HL-60/S4 treated with retinoic acid at 250 ng/mL for 4 days and 3 days (cell line): ENCODE data around the gene KCNN3.

Experiments
- in situ Hi-C: fragments of 300-500 bp; cut with MboI; formaldehyde crosslinking; loops from 2 replicates; pipeline ENCODE4 v1.7.0; 2022; ENCODE audit warnings: low sequenced_read_pairs

Gene KCNN3

GRCh38 chr1:154844297-154844681 lies 25.8 kb downstream of the KCNN3 start:
- in situ Hi-C loops: no loop called here

DNA sequence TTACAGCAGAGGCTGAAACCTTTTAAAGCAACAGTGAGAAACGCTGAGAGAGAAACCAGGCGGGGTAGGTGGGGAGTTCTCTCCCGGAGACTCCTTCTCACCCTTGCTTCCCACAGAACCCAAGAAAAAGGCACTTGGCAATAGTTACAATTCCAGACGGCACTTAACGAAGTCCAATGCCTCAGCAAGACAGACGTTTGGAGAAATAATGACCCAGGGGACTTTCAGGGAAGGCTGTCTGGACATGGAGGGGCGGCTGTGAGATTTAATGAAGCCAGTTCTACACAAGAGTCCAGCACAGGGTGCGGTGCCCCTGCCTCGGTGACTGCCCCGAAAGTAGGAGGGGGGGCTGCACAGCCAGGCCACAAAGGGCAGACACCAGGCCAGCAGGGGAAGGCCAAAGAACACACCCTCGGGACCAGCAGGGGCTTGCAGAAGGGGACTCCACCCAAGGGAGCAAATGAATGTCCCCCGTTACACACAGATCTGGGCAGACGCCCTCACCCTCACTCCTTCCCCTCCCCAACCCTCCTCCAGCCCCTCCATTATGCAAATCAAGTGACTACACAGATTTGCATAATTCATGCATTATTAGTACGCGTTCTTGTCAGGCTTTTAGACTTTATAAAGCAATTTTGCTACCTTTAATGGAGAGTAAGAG lies 26.3 kb downstream of the KCNN3 start:
- in situ Hi-C loops: no loop called here

- in situ Hi-C loops: no loop called here
Observed at GRCh38 chr1:154842635-154843034, 27.4 kb downstream of the KCNN3 start.

GRCh38 chr1:154841384-154841783 lies 28.7 kb downstream of the KCNN3 start:
- in situ Hi-C loops: no loop called here

- in situ Hi-C loops: no loop called here
Observed at GRCh38 chr1:154840269-154841176, 29.6 kb downstream of the KCNN3 start.

- in situ Hi-C loops: no loop called here
Observed at GRCh38 chr1:154839691-154840090, 30.4 kb downstream of the KCNN3 start.

DNA sequence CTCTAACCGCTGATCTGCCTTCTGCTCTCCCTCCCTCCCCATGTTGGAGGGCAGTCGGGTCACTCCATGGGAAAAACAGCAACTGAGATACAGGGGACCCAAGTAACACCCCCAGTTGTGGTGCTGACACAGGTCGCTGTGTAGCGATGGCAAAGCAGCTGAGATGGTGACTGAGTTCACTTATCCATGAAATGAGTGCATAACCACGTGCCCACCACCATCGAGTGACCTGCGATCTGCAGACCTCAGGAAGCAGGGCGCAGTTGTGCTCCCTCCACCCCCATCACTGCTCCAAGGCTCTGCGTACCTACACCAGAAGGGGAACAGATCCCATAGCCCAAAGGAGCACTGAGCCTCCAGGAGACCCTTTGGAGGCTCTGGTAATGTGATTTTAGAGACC lies 31.1 kb downstream of the KCNN3 start:
- in situ Hi-C loops: no loop called here

DNA sequence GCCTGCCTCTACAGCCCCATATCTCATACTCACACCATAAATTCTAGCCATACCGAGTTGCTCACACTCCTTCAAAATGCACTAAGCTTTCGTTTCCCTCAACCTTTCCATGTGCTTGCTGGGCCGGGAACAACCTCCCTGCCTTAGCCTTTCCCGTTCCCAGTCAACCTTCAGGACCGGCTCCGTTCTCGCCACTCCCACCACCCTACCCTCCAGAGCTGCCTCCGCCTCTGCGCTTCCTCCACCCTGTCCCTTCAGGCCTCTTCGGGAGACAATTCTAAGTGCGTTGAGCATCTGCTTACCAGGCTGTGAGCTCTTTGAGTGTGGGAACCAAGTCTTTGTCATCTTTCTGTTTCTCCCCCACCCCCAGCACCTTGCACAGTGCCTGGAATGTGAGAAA lies 31.6 kb downstream of the KCNN3 start:
- in situ Hi-C loops: no loop called here

DNA sequence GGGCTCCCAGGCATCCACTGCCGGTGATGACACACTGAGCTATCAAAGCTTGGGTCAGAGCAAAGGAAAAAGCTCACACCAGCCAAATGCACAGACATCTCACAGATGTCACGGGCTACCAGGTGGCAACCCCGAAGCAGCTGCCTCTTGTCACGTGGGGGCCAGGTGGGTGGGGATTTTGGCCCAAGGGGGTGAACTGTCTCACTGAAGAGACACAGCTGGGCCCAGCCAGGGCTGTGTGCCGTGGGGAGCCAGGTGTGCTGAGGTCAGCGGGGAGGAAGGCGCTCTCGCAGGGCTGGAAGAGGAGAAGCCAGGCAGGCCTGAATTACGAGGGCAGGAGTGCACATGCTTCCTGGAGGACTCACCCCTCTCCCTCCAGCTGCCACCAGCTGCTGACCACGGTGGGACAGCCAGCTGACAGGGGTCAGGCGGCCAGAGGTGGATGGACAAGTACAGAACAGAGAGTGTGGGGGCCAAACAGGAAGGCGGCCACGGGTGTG lies 32.4 kb downstream of the KCNN3 start:
- in situ Hi-C loops: no loop called here

DNA sequence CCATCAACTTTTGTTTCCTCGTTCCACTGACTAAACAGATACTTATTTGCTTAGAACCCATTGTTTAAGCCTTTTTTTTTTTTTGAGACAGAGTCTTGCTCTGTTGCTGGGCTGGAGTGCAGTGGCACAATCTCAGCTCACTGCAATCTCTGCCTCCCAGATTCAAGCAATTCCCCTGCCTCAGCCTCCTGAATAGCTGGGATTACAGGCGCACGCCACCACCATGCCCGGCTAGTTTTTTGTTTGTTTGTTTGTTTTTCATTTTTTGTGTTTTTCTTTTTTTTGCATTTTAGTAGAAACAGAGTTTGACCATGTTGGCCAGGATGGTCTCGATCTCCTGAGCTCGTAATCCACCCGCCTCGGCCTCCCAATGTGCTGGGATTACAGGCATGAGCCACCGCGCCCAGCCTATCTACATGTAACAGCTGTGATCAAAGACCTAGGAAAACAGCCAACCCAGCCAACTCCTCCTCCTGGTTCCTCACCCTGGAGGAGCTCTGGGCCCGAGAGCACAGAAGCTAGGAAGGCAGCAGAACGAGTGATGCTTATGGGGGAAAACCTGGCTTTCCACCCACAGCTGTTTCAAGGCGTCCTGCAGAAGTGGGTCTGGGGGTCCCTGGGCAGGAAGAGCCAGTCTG lies 32.9 kb downstream of the KCNN3 start:
- in situ Hi-C loops: no loop called here

DNA sequence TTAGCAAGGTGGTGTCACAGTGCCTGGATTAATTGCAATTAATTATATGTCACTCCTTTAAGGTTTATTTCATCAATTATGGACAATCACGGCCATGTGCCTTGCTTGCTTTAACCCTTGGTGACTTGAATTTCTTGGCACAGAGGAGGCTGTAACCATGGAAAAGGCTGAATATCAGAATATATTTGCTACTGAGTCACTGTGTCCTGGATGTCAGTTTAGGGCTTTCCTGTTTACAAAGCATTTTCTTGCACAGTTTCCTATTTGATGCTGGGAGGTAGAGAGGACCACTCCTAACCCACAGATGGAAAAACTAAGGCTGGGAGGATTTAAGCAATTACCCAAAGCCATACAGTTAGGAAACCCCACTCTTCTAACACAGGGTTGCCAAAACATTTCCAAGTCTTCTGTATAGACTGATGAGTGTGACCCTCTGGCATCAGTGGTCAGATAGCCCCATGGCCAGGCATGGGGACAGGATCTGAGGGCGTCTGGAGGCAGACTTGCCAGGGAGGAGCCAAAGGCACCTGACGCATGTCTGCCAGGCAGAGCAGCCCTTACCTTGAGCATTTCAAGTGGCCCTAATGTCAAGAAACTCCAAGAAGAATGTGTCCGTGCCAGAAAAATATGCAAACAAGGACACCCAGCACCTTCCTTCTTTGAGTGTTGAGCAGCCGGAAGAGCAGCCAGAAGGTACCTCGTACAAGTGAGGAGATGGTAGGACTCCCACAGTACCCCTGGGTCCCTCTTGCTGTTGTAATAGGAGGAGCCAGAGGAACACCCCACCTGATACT lies 34.4 kb downstream of the KCNN3 start:
- in situ Hi-C loops: no loop called here

DNA sequence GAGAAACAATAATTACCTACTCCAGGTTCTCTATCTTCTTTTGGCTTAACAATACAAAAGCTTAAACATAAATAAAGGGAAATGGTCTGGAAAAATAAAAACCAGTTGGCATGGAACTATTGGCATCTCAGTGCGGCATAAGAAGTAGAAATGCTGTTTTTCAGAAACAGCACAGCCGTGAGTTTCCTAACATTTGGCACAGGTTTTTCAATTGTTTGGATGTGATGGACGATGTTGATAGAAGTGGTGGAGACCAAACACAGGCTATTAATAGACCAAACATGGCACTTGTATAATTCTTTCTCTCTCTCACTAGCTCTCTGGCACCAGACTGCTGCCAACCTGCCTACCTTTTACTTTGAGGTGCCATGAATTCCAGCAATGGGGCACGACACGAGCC lies 36.2 kb downstream of the KCNN3 start:
- in situ Hi-C loops: no loop called here

- in situ Hi-C loops: no loop called here
Observed at GRCh38 chr1:154833209-154833608, 36.9 kb downstream of the KCNN3 start.

- in situ Hi-C loops: no loop called here
Observed at GRCh38 chr1:154832384-154832783, 37.7 kb downstream of the KCNN3 start.

- in situ Hi-C loops: no loop called here
Observed at GRCh38 chr1:154831462-154831861, 38.6 kb downstream of the KCNN3 start.

- in situ Hi-C loops: no loop called here
Observed at GRCh38 chr1:154829062-154829461, 41.0 kb downstream of the KCNN3 start.

DNA sequence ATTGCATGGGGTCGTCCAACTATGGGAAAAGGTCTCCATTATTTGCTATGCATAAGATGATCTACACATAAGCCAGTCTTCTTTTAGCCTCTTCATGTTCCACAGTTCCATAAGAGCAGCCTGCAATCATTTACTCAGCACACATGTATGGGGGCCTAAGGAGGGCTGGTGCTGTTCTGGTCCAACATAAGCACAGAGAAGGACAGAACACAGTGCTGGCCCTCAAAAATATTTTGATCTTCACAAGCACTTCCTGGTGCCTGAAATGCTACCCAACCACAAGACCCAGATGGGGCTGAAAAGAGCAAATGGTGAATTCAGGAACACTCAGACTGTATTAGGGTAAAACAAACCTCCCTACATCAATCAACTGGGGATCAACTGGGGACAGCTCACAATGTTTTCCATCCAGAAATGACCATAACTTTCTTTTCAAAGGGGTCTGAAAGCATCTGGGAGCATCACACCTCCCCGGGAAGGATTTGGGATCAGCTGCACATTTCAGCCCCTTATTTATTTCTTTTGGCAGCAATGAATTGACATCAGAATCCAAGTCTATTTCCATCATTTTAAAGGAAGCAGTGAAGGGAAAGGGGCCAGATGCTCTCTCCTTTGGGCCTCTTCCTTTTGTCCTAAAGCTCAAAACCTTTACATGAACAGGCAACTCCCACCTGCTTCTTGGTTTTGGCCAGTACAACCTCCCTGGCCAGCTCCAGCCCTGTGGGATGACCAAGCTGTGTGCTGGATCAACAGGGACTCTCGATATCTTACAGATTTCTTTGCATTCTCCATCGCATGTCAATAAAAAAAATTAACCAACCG lies 45.7 kb downstream of the KCNN3 start:
- in situ Hi-C loops: no loop called here

- in situ Hi-C loops: no loop called here
Observed at GRCh38 chr1:154822717-154823116, 47.4 kb downstream of the KCNN3 start.

DNA sequence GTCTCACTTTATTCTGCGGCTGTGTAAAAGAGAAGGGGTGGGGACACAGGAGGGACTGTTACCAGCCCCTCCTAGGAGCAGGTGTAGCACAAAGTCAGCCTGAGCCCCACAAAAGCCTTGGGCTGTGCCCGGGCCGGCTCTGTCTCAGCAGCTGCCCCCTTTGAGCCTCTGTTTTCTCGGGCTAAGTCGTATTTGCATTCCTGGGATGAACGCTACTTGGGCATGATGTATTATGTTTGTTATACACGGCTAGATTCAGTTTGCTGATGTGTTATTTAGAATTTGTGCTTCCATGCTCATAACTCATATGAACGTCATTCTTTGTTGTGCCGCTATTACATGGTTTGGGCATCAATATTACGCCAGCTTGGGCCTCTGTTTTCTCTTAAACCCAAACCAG lies 47.8 kb downstream of the KCNN3 start:
- in situ Hi-C loops: no loop called here

DNA sequence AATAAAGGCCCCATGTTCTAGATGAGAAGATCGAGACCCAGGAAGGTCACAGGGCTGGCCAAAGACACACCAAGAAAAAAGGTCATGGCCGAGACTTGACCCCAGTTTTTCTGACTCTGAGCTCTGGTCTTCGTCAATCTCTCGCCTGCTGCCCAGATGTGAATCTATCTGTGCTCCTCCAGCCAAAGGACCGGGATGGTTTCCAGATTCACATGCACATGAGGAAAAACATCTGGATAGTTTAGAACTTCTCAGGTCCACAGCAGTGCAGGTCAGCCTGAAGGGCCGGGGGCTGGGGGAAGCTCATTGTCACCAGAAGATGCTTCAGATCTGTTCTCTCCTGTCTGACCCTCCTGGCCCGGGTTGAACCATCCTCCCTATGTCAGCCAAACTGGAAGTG lies 49.0 kb downstream of the KCNN3 start:
- in situ Hi-C loops: no loop called here
